Keratinocyte (primary cell): Measurements from ENCODE around the gene NOS1.

Experiments used
- CTCF ChIP-seq, 3 experiments: IDR thresholded peaks in 1 of 3; conservative IDR thresholded peaks in 1 of 3; optimal IDR thresholded peaks in 1 of 3; 2 replicates in 2 of 3; 3 replicates in 1 of 3; pipeline versions ENCODE3 to v1.5.1; 2011; ENCODE audit warnings: low read length in 3 of 3, mild to moderate bottlenecking in 3 of 3, moderate library complexity in 2 of 3, control low read depth in 1 of 3, inconsistent platforms in 1 of 3; ENCODE audit not compliant: insufficient read depth in 2 of 3; ENCODE audit errors: extremely low read depth in 1 of 3
- EZH2 ChIP-seq: IDR thresholded peaks from one replicate; pipeline ENCODE4 v1.6.1; 2012; ENCODE audit warnings: inconsistent platforms, mild to moderate bottlenecking, low read length, moderate library complexity

- TF ChIP-seq CTCF (optimal IDR thresholded peaks at IDR 0.05 in 1 of 3, IDR thresholded peaks at IDR 0.05 in 1 of 3, conservative IDR thresholded peaks at IDR 0.05 in 1 of 3; ENCODE audit: extremely low read depth in 1 of 3, insufficient read depth in 2 of 3, low read length in 3 of 3) (no peak), EZH2 (no peak)
Measured at GRCh38 chr12:117190210-117190781, 171.1 kb downstream of the NOS1 start, which contains the start of gene FBXO21.
